ENCODE data around the gene SESTD1.

GRCh38 chr2:179226961-179227259, 37.7 kb downstream of the SESTD1 start:
- TF ChIP-seq CTCF (IDR thresholded peaks at IDR 0.05; ENCODE audit: insufficient read depth, low read length) = no peak
- TF ChIP-seq REST (IDR thresholded peaks at IDR 0.05; ENCODE audit: insufficient replicate concordance, low read depth) = no peak

Measured in HL-60 (cell line).